OCI-LY7 (cell line): ENCODE results near the gene ALG6.

Experiments used
- EZH2phosphoT487 ChIP-seq: fragments of 200-600 bp; sonication (generic); IDR thresholded peaks from 2 replicates; pipeline ENCODE4 v1.6.1; 2018; ENCODE audit warnings: low read depth, borderline replicate concordance, mild to moderate bottlenecking, mixed run types, antibody characterized with exemption, low read length, moderate library complexity, mixed read lengths
- TF ChIP-seq, protein P1 (sequence below): fragments of 200-600 bp; sonication (generic); conservative IDR thresholded peaks from 2 replicates; pipeline ENCODE4 v1.5.1; 2014; ENCODE audit warnings: mild to moderate bottlenecking, antibody characterized with exemption, low read length, moderate library complexity, mixed read lengths

DNA sequence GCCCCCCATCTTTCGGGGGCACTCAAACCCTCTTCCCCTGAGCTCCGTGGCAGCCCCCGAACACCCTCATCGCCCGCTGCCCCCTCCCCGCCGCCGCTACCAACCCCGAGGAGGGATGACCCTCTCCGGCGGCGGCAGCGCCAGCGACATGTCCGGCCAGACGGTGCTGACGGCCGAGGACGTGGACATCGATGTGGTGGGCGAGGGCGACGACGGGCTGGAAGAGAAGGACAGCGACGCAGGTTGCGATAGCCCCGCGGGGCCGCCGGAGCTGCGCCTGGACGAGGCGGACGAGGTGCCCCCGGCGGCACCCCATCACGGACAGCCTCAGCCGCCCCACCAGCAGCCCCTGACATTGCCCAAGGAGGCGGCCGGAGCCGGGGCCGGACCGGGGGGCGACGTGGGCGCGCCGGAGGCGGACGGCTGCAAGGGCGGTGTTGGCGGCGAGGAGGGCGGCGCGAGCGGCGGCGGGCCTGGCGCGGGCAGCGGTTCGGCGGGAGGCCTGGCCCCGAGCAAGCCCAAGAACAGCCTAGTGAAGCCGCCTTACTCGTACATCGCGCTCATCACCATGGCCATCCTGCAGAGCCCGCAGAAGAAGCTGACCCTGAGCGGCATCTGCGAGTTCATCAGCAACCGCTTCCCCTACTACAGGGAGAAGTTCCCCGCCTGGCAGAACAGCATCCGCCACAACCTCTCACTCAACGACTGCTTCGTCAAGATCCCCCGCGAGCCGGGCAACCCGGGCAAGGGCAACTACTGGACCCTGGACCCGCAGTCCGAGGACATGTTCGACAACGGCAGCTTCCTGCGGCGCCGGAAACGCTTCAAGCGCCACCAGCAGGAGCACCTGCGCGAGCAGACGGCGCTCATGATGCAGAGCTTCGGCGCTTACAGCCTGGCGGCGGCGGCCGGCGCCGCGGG is 44.2 kb upstream of the ALG6 start:
- TF ChIP-seq, protein P1, sequence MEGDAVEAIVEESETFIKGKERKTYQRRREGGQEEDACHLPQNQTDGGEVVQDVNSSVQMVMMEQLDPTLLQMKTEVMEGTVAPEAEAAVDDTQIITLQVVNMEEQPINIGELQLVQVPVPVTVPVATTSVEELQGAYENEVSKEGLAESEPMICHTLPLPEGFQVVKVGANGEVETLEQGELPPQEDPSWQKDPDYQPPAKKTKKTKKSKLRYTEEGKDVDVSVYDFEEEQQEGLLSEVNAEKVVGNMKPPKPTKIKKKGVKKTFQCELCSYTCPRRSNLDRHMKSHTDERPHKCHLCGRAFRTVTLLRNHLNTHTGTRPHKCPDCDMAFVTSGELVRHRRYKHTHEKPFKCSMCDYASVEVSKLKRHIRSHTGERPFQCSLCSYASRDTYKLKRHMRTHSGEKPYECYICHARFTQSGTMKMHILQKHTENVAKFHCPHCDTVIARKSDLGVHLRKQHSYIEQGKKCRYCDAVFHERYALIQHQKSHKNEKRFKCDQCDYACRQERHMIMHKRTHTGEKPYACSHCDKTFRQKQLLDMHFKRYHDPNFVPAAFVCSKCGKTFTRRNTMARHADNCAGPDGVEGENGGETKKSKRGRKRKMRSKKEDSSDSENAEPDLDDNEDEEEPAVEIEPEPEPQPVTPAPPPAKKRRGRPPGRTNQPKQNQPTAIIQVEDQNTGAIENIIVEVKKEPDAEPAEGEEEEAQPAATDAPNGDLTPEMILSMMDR: no peak
- no peak for TF ChIP-seq EZH2phosphoT487
